H9 (cell line): ENCODE data around the gene BAMBI. TPM values are rescaled to one million over a fixed set of nuclear protein-coding genes. Genes with fewer than 3 reads are reported as not detected.

Source experiments
- DNase-seq: peaks from one replicate; pipeline ENCODE4 v3.0.0-alpha.2; 2017
- H2AFZ ChIP-seq: one replicate; pipeline ENCODE4 v1.6.1; 2013; ENCODE audit warnings: mild to moderate bottlenecking, low read length, control low read depth, moderate library complexity
- H2AK5ac ChIP-seq: 2 replicates; pipeline ENCODE4 v1.6.1; 2013; ENCODE audit warnings: low read length, control low read depth, mixed read lengths; ENCODE audit not compliant: insufficient read length
- H2BK120ac ChIP-seq: one replicate; pipeline ENCODE4 v1.6.1; 2013; ENCODE audit warnings: low read depth, mild to moderate bottlenecking, low read length, control low read depth, inconsistent platforms; ENCODE audit not compliant: poor library complexity, severe bottlenecking
- H2BK12ac ChIP-seq: 2 replicates; pipeline ENCODE4 v1.6.1; 2013; ENCODE audit warnings: low read length, control low read depth, mixed read lengths, low read depth; ENCODE audit not compliant: insufficient read length
- H2BK15ac ChIP-seq: 2 replicates; pipeline ENCODE4 v1.6.1; 2013; ENCODE audit warnings: low read depth, low read length, control low read depth
- H2BK20ac ChIP-seq: one replicate; pipeline ENCODE4 v1.6.1; 2013; ENCODE audit warnings: low read depth, mild to moderate bottlenecking, low read length, control low read depth, inconsistent platforms; ENCODE audit not compliant: poor library complexity, severe bottlenecking
- H2BK5ac ChIP-seq: 2 replicates; pipeline ENCODE4 v1.6.1; 2013; ENCODE audit warnings: low read length, control low read depth, mixed read lengths; ENCODE audit not compliant: insufficient read length
- H3K14ac ChIP-seq: 2 replicates; pipeline ENCODE4 v1.6.1; 2013; ENCODE audit warnings: low read length, control low read depth; ENCODE audit not compliant: insufficient read depth
- H3K18ac ChIP-seq: 2 replicates; pipeline ENCODE4 v1.6.1; 2013; ENCODE audit warnings: low read depth, mild to moderate bottlenecking, mixed read lengths, low read length, control low read depth; ENCODE audit not compliant: insufficient read length
- H3K23ac ChIP-seq: 2 replicates; pipeline ENCODE4 v1.6.1; 2013; ENCODE audit warnings: low read length, control low read depth, mixed read lengths, low read depth; ENCODE audit not compliant: insufficient read length
- H3K23me2 ChIP-seq: 2 replicates; pipeline ENCODE4 v1.6.1; 2013; ENCODE audit warnings: low read depth, mild to moderate bottlenecking, mixed read lengths, low read length, control low read depth; ENCODE audit not compliant: insufficient read length, poor library complexity, severe bottlenecking
- H3K27ac ChIP-seq: 2 replicates; pipeline ENCODE4 v1.5.1; 2013; ENCODE audit warnings: low read length, control low read depth, mixed read lengths, low read depth; ENCODE audit not compliant: insufficient read length
- H3K27me3 ChIP-seq: 2 replicates; pipeline ENCODE4 v1.6.1; 2013; ENCODE audit warnings: low read length, control low read depth, inconsistent platforms; ENCODE audit not compliant: insufficient read depth
- H3K4ac ChIP-seq: 2 replicates; pipeline ENCODE4 v1.6.1; 2013; ENCODE audit warnings: low read depth, mild to moderate bottlenecking, control low read depth, inconsistent platforms, low read length, moderate library complexity
- H3K4me1 ChIP-seq: 2 replicates; pipeline ENCODE4 v1.6.1; 2013; ENCODE audit warnings: low read length, control low read depth, inconsistent platforms; ENCODE audit not compliant: insufficient read depth
- H3K4me2 ChIP-seq: 2 replicates; pipeline ENCODE4 v1.6.1; 2013; ENCODE audit warnings: low read length, control low read depth, mixed read lengths; ENCODE audit not compliant: insufficient read length, insufficient read depth
- H3K56ac ChIP-seq: 2 replicates; pipeline ENCODE4 v1.6.1; 2013; ENCODE audit warnings: low read depth, mild to moderate bottlenecking, mixed read lengths, low read length, control low read depth; ENCODE audit not compliant: insufficient read length
- H3K79me1 ChIP-seq: 2 replicates; pipeline ENCODE4 v1.6.1; 2013; ENCODE audit warnings: low read depth, mild to moderate bottlenecking, moderate library complexity, low read length, control low read depth, inconsistent platforms; ENCODE audit not compliant: insufficient read depth, poor library complexity, severe bottlenecking
- H3K79me2 ChIP-seq: 2 replicates; pipeline ENCODE4 v1.6.1; 2013; ENCODE audit warnings: low read length, control low read depth, inconsistent platforms; ENCODE audit not compliant: insufficient read depth
- H3K9ac ChIP-seq: 2 replicates; pipeline ENCODE4 v1.6.1; 2013; ENCODE audit warnings: low read length, control low read depth, mixed read lengths; ENCODE audit not compliant: insufficient read length; ENCODE audit errors: extremely low read depth
- H3K9me3 ChIP-seq: one replicate; pipeline ENCODE4 v1.6.1; 2013; ENCODE audit warnings: low read depth, low read length, inconsistent platforms; ENCODE audit not compliant: control insufficient read depth
- H3T11ph ChIP-seq: one replicate; pipeline ENCODE4 v1.6.1; 2013; ENCODE audit warnings: mild to moderate bottlenecking, low read length, control low read depth, inconsistent platforms
- H4K20me1 ChIP-seq: one replicate; pipeline ENCODE4 v1.6.1; 2013; ENCODE audit not compliant: control insufficient read depth, insufficient read length, insufficient read depth
- H4K5ac ChIP-seq: 2 replicates; pipeline ENCODE4 v1.6.1; 2013; ENCODE audit warnings: low read depth, mild to moderate bottlenecking, mixed read lengths, low read length, control low read depth; ENCODE audit not compliant: insufficient read length
- H4K8ac ChIP-seq: replicated peaks from 2 replicates; pipeline ENCODE4 v1.6.1; 2013; ENCODE audit warnings: low read length, control low read depth, mixed read lengths, low read depth; ENCODE audit not compliant: insufficient read length
- H4K91ac ChIP-seq: 2 replicates; pipeline ENCODE4 v1.6.1; 2013; ENCODE audit warnings: low read depth, mild to moderate bottlenecking, moderate library complexity, mixed read lengths, low read length, control low read depth; ENCODE audit not compliant: insufficient read length
- H3K27ac Mint-ChIP-seq, 3 experiments: 2 replicates in 2 of 3; 3 replicates in 1 of 3; pipeline ENCODE4 v1.8.0; 2020 to 2021; ENCODE audit warnings: mixed read lengths in 3 of 3, mild to moderate bottlenecking in 1 of 3, moderate library complexity in 1 of 3
- H3K27me3 Mint-ChIP-seq: 2 replicates; pipeline ENCODE4 v1.8.0; 2021; ENCODE audit warnings: low read depth, mild to moderate bottlenecking, moderate library complexity, mixed read lengths
- H3K36me3 Mint-ChIP-seq, 3 experiments: 2 replicates in 2 of 3; 3 replicates in 1 of 3; pipeline ENCODE4 v1.8.0; 2020 to 2021; ENCODE audit warnings: low read depth in 3 of 3, mixed read lengths in 3 of 3; ENCODE audit not compliant: insufficient read depth in 1 of 3
- H3K4me1 Mint-ChIP-seq, 2 experiments: 2 replicates each; pipeline ENCODE4 v1.8.0; 2020; ENCODE audit warnings: mixed read lengths in 2 of 2
- H3K4me3 Mint-ChIP-seq, 2 experiments: 2 replicates in 1 of 2; 3 replicates in 1 of 2; pipeline ENCODE4 v1.8.0; 2020 to 2021; ENCODE audit warnings: mild to moderate bottlenecking in 2 of 2, mixed read lengths in 2 of 2, moderate library complexity in 1 of 2
- H3K9me3 Mint-ChIP-seq, 2 experiments: 2 replicates in 1 of 2; 3 replicates in 1 of 2; pipeline ENCODE4 v1.8.0; 2020; ENCODE audit warnings: mild to moderate bottlenecking in 2 of 2, mixed read lengths in 2 of 2, moderate library complexity in 1 of 2
- CTCF ChIP-seq: fragments of 200-600 bp; sonication (generic); conservative IDR thresholded peaks from 3 replicates; pipeline ENCODE4 v1.8.0; 2021; ENCODE audit warnings: antibody characterized with exemption, mild to moderate bottlenecking
- WGBS: extraction: QIAGEN DNeasy Blood & Tissue Kit; methylation state at CpG from one replicate; pipeline ENCODE4 v1.1.7; 2013; ENCODE audit warnings: missing lambda C conversion rate, low lambda C conversion rate, mixed read lengths; ENCODE audit not compliant: insufficient read length; ENCODE audit errors: extremely low coverage; 5-methylcytosine and 5-hydroxymethylcytosine counted together
- total RNA-seq: library from RNA; stranded (reverse); gene quantifications from 2 replicates; pipeline ENCODE4 v1.2.1, GENCODE V29; 2021

Gene BAMBI
- total RNA-seq, 1 experiment from 2014 or later = 16.8 TPM

GRCh38 chr10:28678687-28679457, 1.6 kb downstream of the BAMBI start:
- peak overlapping the region; percentile 88 to 92 for H3K4me3 Mint-ChIP-seq
- Histone ChIP-seq H2BK5ac (no peak overlapping the region), H3K56ac (no peak overlapping the region), H3K9ac (peak overlapping the region; percentile 83), H3K79me1 (peaks cover 3% of the 10 kb centered on the region), H2AK5ac (no peak overlapping the region), H3T11ph (no peak overlapping the region), H2BK12ac (no peak overlapping the region), H4K5ac (no peak overlapping the region), H3K4me2 (peak overlapping the region; percentile 94), H4K8ac (no peak overlapping the region), H3K23ac (no peak overlapping the region), H3K27me3 (no peaks in the 10 kb centered on the region), H3K4ac (no peak overlapping the region), H2BK120ac (no peak overlapping the region), H3K79me2 (peaks cover 42% of the 10 kb centered on the region), H4K91ac (no peak overlapping the region), H2AFZ (no peak overlapping the region), H3K18ac (no peak overlapping the region), H3K27ac (no peak overlapping the region), H4K20me1 (no peaks in the 10 kb centered on the region), H3K9me3 (no peaks in the 10 kb centered on the region), H2BK15ac (no peak overlapping the region), H3K23me2 (peaks cover 21% of the 10 kb centered on the region), H3K14ac (no peak overlapping the region), H3K4me1 (peaks cover 5% of the 10 kb centered on the region; the same call in 1 of the 2 replicates), H2BK20ac (no peak overlapping the region)
- H3K9me3 Mint-ChIP-seq = peaks cover 0 to 4% of the 10 kb centered on the region in 2 experiments; a peak in 2 of 5 replicates
- no peak for TF ChIP-seq CTCF
- H3K27me3 Mint-ChIP-seq = peaks cover 5% of the 10 kb centered on the region
- DNase-seq = no peak
- peaks cover 25 to 30% (median 27%) of the 10 kb centered on the region in 3 experiments for H3K36me3 Mint-ChIP-seq
- H3K27ac Mint-ChIP-seq = peak overlapping the region in 1 of 3 experiments; percentile 19; a peak in 4 of 7 replicates
- WGBS = no CpG with 5 or more reads among the region's 12 CpGs
- H3K4me1 Mint-ChIP-seq = peaks cover 44 to 53% of the 10 kb centered on the region in 2 experiments
